Measurements from ENCODE around the gene ACIN1. TPM values are rescaled to one million over a fixed set of nuclear protein-coding genes. Genes with fewer than 3 reads are reported as not detected.
A peak's percentile ranks its signal among the peaks of the same experiment; 100 is the strongest.

The ACIN1 gene
- total RNA-seq, 1 experiment from 2014 or later: 333 TPM

- Histone ChIP-seq H2AFZ (ENCODE audit: low read length) (no peak overlapping the region), H3K4me1 (ENCODE audit: insufficient read depth, low read length) (no peaks in the 10 kb centered on the region), H3K27me3 (ENCODE audit: insufficient read depth, low read length) (no peaks in the 10 kb centered on the region), H3K9ac (ENCODE audit: extremely low read depth, insufficient read length, low read length) (no peak overlapping the region), H3K79me1 (ENCODE audit: insufficient read depth, low read depth, low read length, poor library complexity, severe bottlenecking) (no peaks in the 10 kb centered on the region), H2BK5ac (ENCODE audit: insufficient read length, low read length) (no peak overlapping the region), H4K5ac (ENCODE audit: insufficient read length, low read depth, low read length) (no peak overlapping the region), H2AK5ac (ENCODE audit: insufficient read length, low read length) (no peak overlapping the region), H3K27ac (ENCODE audit: insufficient read length, low read depth, low read length) (no peak overlapping the region), H3K14ac (ENCODE audit: insufficient read depth, low read length) (no peak overlapping the region), H2BK120ac (ENCODE audit: low read depth, low read length, poor library complexity, severe bottlenecking) (no peak overlapping the region), H2BK20ac (ENCODE audit: low read depth, low read length, poor library complexity, severe bottlenecking) (no peak overlapping the region), H3K79me2 (ENCODE audit: insufficient read depth, low read length) (no peaks in the 10 kb centered on the region), H3K56ac (ENCODE audit: insufficient read length, low read depth, low read length) (no peak overlapping the region), H3T11ph (ENCODE audit: low read length) (no peak overlapping the region), H3K4me2 (ENCODE audit: insufficient read depth, insufficient read length, low read length) (no peak overlapping the region), H2BK12ac (ENCODE audit: insufficient read length, low read depth, low read length) (no peak overlapping the region), H3K23me2 (ENCODE audit: insufficient read length, low read depth, low read length, poor library complexity, severe bottlenecking) (no peaks in the 10 kb centered on the region), H4K91ac (ENCODE audit: insufficient read length, low read depth, low read length) (no peak overlapping the region), H4K8ac (replicated peaks; ENCODE audit: insufficient read length, low read depth, low read length) (no peak overlapping the region), H3K4ac (ENCODE audit: low read depth, low read length) (no peak overlapping the region), H3K23ac (ENCODE audit: insufficient read length, low read depth, low read length) (no peak overlapping the region), H4K20me1 (ENCODE audit: control insufficient read depth, insufficient read depth, insufficient read length) (no peaks in the 10 kb centered on the region), H2BK15ac (ENCODE audit: low read depth, low read length) (no peak overlapping the region), H3K9me3 (ENCODE audit: control insufficient read depth, low read depth, low read length) (no peaks in the 10 kb centered on the region), H3K18ac (ENCODE audit: insufficient read length, low read depth, low read length) (no peak overlapping the region)
- no CpG with 5 or more reads among the region's 85 CpGs for whole genome bisulfite sequencing (ENCODE audit: extremely low coverage, insufficient read length, low lambda C conversion rate)
- Mint-ChIP-seq H3K27ac (peak overlapping the region in 2 of 3 experiments; percentile 7 to 36; a peak in 2 of 7 replicates), H3K36me3 (ENCODE audit: insufficient read depth in 1 of 3, low read depth in 3 of 3) (peaks cover 7 to 25% (median 16%) of the 10 kb centered on the region in 3 experiments), H3K27me3 (ENCODE audit: low read depth) (0 out of 2 replicates have a peak, but pooled peaks cover 1% of the 10 kb centered on the region), H3K9me3 (no peaks in the 10 kb centered on the region), H3K4me1 (peaks cover 6 to 20% of the 10 kb centered on the region in 2 experiments), H3K4me3 (no peak overlapping the region)
- DNase-seq: no peak
- no peak for TF ChIP-seq CTCF (conservative IDR thresholded peaks at IDR 0.05)
Observed at GRCh38 chr14:23047751-23048693, 46.9 kb downstream of the ACIN1 start.
